Smooth muscle cell of the coronary artery (primary cell): ENCODE data around the gene CYP4F8. TPM values are rescaled to one million over a fixed set of nuclear protein-coding genes. Genes with fewer than 3 reads are reported as not detected.

Experiments used
- total RNA-seq: library from RNA; depleted of rRNA; stranded (reverse); fragments of >200 nt; gene quantifications from 2 replicates; pipeline ENCODE4 v1.2.3, GENCODE V29; 2014; ENCODE audit warnings: low replicate concordance

CYP4F8 gene
- total RNA-seq: not detected in 2 replicates

GRCh38 chr19:15614507-15615379 is at the start of gene CYP4F8:
Gene CYP4F8 (plus strand): TSS chr19:15615218. CDS start chr19:15615617, 399 bp downstream.

GRCh38 chr19:15640294-15640903 is 25.4 kb downstream of the CYP4F8 start, which contains the start of gene CYP4F3:
Gene CYP4F3 (plus strand): TSS chr19:15640897. CDS start chr19:15641416, 519 bp downstream.

GRCh38 chr19:15672580-15673175 is 57.7 kb downstream of the CYP4F8 start, which contains the start of gene CYP4F12:
Gene CYP4F12 (plus strand): TSS chr19:15673087. CDS start chr19:15673530, 443 bp downstream.

Other genes with a start within 250 kb of the CYP4F8 start
- 11.3 and 13.6 TPM in 2 replicates for gene AKAP8, start 235.4 kb upstream of the CYP4F8 start, total RNA-seq
- gene AKAP8L, start 196.2 kb upstream of the CYP4F8 start, total RNA-seq: 53.7 and 72.7 TPM in 2 replicates
- 1.8 and 4.6 TPM in 2 replicates for gene WIZ, start 165.3 kb upstream of the CYP4F8 start, total RNA-seq
- not detected in 2 replicates for gene RASAL3, start 150.7 kb upstream of the CYP4F8 start, total RNA-seq
- not detected in 2 replicates for gene PGLYRP2, start 135.7 kb upstream of the CYP4F8 start, total RNA-seq
- gene CYP4F22, start 106.7 kb upstream of the CYP4F8 start, total RNA-seq: not detected in 2 replicates
- 0.23 TPM in 1 of 2 replicates, not detected in the other for gene CYP4F3, start 25.7 kb downstream of the CYP4F8 start, total RNA-seq
- 0.70 TPM in 1 of 2 replicates, not detected in the other for gene CYP4F12, start 57.9 kb downstream of the CYP4F8 start, total RNA-seq
- not detected in 2 replicates for gene OR10H2, start 112.8 kb downstream of the CYP4F8 start, total RNA-seq
- gene OR10H3, start 122.8 kb downstream of the CYP4F8 start, total RNA-seq: not detected in 2 replicates
- not detected in 2 replicates for gene OR10H5, start 172.4 kb downstream of the CYP4F8 start, total RNA-seq
- not detected in 2 replicates for gene OR10H1, start 200.4 kb downstream of the CYP4F8 start, total RNA-seq